GM19099 (cell line): Measurements from ENCODE around the gene BRD1.

Experiments used
- POLR2A ChIP-seq: IDR thresholded peaks from 3 replicates; pipeline ENCODE4 v1.6.1; 2011; ENCODE audit warnings: low read depth; ENCODE audit not compliant: insufficient read length; ENCODE audit errors: extremely low read depth

Gene BRD1

DNA sequence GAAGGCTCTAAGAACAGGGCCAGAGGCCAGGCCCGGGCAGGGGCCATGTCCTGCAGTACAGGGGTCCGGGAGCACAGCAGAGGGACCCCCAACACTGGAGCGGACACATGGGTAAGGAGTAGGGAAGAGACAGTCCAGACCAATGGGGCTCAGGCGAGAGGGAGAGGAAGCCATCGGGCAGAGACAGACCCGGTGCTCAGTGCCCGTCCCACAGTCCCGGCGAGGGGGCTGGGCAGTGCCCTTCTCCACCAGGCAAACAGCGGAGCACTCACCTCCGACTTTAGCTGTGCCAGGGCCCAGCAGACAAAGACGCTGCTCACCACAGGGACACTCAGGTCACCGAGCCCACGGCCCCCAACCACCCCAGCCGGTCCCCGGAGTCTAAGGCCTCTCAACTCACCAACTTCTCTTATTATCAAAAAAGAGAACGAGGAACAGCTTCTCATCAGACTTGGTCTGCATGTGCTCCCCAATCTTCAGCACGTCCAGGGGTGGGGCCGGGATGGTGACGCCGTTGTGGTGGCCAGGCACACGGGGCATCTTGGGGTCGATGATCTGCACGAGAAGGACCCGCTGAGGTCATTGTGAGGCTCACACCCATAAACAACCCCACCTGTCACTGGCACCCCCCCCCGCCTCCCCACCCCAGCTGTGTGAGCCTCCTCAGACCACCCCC lies 52.3 kb downstream of the BRD1 start:
- no peak for TF ChIP-seq POLR2A

DNA sequence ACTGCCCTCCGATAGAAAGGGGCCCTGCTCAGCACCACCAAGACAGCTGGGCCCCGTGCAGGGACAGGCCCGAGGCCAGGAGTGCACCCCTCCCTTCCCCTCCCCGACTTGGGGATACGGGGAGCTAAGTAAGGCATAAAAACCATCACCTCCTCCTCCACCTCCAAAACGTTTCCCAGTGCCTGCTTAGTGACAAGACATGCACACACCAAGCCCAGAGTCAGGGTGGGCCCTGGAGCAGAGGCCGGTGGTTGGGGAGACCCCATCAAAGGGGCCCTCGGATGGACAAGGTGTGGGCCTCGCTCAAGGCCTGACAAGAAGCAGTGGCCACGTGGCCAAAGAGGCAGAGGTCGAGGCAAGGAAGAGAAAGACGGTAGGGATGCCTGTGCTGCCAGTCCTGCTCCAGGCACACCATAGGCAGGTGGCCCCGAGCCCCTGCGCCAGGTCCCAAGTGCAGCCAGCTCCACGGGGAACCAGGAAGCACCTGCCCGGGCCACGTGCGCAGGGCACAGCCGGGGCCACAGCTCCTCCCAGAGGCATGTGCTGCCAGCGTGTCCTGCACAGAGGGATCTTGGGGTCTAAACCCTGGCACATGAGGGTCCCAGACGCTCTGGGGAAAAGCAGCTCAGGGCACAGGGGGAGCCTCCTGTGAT lies 53.0 kb downstream of the BRD1 start:
- TF ChIP-seq POLR2A, result no peak

DNA sequence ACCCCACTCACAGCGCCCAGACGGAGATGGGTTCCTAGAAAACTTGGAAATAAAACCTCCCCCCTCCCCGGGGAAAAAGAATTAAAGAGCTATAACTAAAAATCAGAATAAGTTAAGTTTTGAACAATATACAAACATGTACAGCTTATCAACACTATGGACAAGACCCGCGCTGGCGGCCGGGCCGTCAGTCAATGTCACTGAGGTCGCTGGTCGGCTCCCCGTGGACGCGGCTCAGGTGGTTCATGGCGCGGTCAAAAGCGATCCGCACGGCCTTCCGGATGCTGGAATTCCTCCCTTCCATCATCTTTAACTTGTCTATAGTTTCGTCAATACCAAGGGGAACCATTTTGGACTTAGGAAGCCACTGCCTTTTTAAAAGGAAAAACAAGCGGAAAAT lies 53.6 kb downstream of the BRD1 start:
- TF ChIP-seq POLR2A, result no peak

DNA sequence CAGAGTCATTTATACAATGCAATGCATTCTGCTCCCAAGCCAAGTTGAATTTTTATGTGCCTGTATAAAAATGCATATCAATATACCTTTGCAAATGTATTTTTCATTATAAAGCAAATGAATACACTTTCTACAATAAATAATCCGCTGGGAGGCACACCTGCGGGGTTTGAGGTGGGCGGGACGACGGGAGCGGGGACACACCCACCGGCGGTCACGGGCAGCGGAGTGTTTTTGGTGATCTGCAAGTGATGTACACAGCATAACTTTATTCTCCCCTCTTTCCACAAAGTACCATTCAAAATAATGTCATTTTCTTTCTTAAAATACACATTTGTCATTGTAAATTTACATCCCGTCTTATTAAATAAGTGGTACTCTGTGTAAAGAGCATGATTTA lies 54.1 kb downstream of the BRD1 start:
- no peak for TF ChIP-seq POLR2A

DNA sequence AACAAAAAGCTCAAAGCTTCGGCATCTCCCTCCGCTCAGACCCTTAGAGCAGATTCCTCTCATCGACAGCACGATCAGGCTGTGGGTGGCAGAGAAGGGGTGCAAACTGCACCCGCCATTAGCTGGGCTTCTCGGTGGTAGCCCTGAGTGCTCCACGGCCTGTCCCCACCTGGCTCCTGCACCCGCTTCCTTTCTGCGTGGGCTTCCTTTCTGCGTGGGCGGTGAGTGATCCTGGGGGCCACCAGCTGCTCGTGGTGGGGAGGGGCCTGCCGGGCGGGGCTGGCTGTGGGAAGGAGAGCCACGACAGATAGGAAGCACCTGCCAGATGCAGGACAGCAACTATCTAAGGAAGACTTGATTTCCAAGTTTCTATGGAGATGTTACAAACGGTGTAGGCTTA lies 55.0 kb downstream of the BRD1 start:
- TF ChIP-seq POLR2A, result no peak

DNA sequence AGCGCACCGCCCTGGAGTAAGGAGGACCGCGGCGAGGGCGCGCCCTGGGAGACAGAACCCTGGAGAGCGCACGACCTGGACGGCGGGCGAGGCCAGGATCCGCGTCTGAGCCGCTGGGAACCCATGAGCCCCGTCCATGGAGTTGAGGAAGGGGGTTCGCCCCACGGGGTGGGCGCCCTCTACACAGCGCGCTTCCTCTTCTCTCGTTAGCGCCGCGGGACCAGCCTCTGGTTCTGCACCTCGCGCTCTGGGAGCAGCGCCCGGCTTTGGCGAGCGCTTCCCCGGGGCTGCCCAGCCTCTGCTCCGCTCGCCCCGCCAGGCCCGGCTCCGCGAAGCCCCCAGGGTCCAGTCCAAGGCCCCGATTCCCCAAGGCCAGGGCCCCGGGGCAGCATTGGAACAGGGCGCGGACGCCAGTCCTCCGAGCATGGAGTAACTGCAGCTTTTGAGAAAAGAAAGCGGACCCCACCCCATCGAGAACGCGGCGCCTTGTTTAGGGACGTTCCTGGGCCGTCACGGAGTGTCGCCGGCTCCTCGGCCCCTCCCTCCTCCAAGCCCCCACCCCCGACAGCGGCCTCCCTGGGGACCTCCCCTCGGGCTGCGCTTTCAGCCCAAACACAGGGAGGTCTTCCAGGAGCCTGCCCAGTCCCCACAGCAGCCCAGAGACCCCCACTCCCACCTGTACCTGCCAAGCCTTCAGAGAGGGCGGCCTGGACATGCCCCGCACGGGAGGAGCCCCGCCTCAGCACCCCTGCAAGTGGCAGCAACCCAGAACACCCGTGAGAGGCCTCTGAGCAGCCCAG lies 56.2 kb downstream of the BRD1 start:
- TF ChIP-seq POLR2A, result no peak

DNA sequence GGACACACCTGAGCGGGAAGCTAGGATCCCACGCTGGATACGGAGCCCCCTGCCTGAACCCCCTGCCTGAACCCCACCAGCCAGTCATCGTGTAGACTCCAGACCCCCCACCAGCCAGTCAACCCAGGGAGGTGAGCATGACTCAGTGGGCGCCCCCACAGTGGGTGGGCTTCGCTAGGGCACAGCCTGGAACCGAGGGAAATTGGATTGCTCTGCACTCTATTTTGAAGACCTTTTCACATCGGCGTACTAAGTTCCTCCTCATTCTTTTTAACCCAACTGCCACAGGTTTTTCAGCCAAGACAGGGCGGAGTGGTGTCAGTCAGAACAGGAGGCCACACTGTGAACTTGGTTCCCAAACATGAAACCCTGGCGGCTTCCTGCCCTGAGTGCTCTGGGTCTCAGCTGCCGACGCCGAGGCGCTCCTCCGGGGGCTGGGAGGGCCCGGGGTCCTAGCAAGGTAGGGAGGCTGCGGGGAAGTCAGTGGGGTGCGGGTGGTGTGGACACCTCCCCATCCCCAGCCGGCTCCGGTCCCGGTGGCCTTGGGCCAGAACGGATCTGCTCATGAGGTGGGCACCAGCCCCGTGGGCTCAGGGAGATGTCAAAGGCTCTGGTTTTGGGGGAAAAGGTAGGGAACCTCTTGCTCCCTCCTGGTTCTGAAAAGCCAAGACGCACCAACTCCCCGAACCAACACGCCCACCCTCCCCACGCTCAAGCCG lies 57.0 kb downstream of the BRD1 start:
- TF ChIP-seq POLR2A, result no peak

DNA sequence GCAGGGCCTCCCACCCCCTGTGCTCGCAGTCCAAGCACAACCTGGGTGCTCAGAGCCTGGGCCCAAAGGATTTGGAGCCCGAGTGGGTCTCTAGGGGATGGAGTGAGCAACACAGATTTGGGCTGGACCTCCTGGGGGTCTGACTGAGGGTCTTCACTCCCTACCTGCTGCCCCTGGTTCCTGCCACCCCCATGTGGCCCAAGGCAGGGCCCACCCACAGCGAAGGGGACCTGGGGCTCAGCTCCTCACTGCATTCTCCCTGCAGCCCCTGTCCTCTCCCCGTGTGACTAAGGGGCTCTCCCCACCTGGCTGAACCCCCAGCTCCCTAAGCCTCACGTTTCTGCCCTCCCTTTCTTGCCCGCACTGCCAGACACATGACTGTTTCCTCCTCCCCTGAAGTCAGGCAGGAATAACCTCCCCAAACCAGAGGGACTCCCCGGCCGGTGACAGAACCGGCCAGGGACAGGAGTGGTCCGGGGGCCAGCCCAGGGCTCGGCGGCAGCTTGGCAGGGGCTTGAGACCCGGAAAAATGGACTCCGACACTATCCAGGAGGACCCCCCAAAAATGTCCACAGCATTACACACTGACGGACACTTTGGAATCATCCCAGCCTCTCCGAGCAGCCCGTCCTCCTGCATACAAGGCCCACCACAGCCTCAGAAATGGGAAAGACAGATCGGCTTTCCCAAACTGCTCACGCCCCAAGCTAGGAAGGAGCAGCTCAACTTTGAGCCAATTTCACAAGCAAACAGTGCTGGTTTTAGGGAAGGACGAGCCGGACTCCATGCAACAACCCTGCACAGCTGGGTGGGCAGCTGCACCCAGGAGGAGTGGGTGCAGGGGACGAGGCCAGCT lies 57.8 kb downstream of the BRD1 start:
- no peak for TF ChIP-seq POLR2A

DNA sequence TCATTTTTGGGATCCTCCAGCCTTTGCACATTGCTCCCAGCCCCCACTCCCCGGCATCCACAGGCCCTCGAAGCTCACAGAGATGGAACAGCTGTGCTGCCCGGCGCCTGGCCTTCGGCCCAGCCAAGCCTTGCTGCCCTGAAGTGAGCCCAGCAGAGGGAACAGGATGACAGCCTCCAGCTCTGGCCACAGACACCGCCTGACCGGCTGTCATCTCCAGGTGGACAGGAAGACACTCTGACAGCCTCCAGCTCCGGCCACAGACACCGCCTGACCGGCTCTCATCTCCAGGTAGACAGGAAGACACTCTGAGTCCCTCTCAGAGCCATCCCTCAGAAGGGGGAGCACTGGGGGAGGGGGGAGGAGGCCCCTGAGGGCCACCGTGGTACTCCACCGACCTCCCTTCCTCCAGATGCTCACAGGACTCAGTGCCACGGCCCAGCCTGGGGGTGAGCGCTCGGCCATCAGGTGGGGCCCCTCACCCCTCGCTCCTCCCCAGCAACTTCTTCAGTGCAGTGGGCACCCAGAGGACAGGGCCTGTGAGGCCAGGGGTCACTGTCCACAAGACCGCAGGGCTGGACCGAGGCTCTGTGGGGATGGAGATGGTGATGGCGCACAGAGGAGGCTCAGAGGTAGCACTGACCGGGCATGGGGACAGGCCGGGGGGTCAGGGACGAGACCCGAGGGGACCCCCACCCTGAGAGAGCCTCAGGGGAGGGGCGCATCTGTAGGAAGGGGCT lies 58.6 kb downstream of the BRD1 start:
- TF ChIP-seq POLR2A, result no peak

DNA sequence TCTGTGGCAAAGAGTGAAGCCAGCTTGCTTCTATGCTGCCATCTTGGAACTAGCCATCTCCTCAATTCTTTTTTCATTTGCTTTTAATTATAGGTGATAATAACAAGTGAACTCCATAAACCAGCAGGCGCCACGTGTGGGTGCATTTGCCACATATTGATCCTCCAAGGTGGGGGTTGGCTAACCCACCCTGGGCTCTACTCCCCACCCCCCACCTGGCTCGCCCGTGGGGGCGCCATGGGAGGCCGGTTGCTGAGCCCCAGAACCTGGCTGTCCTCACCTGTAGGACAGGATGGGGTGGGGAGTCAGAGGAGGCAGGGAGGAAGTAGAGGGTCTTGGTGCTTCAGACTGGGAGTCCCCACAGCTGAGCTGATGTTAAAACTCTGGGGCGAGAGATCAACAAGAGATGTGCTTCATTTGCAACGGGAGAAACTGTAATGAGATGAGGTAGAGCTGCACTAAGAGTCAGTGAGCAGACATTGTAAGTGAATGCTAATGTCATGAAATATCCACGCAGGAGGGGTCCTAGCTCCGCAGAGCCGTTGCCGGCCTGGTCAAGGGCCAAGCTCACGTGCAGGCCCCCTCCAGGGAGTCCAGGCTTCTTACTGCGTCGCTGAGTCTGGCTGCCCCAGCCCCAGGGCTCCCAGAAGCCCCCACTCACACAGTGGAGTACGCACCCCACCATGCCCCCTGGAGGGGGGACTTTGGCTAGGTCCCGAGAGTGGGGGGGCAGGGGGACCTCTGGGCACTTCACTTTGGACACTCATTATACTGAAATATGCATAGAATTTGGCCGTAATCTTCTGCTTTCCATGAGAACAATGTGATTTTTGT lies 59.4 kb downstream of the BRD1 start:
- TF ChIP-seq POLR2A, result no peak

DNA sequence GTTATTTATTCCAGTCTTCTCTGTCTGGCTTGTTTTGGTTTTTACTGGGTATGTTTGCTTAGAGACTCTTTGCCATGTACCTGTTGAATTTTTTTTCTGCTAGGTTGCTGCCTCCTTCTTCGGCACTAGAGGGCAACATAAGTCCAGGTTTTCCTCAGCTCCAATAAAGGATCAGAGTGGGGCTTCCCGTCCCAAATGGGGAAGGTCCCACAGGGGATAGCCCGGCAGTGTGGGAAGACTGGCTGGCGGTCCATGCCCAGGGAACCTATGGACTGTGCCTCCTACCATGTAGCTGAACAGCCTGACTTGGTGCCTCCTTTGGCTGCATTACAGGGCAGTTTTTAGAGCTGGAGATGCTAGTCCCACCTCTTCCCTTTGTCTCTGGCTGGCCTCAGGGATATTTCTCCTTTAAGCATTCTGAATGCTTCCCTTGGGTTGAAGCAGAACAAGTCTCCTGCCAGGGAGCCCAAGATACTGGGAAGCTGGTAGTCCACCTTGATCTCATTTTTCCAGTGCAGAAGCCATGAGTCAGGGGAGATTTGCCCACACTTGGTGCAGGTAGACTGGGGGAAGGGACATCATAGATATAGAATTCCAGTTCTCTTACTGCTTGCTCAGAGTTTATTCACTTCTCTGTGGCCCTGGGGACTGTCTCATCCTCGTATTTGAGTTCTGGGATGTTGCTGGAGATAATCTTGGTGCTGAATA lies 60.2 kb downstream of the BRD1 start:
- TF ChIP-seq POLR2A, result no peak

DNA sequence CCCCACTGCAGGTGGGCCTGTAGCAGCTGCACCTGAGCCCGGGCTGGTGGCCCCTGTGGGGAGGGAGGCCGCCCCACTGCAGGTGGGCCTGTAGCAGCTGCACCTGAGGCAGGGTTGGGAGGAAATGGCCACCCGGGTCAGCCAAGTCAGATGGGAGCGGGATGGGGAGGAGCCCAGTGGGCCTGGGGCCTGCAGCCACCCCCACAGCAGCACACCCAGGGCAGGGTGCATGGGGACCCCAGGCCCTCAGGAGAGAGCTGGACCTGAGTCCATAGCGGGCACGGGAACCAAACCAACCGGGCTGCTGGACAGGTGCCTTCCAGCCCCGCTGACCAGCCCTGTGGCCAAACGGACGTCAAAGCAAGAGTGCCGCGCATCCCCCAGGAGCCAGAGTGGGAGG lies 61.7 kb downstream of the BRD1 start:
- no peak for TF ChIP-seq POLR2A
